Measurements from ENCODE around the gene P2RY2. TPM values are rescaled to one million over a fixed set of nuclear protein-coding genes. Genes with fewer than 3 reads are reported as not detected.

Gene P2RY2
- total and polyA plus RNA-seq, 9 of the 15 experiments (the other 6 are each of a cell fraction or from before 2014, with no cell fraction given), result not detected

DNA sequence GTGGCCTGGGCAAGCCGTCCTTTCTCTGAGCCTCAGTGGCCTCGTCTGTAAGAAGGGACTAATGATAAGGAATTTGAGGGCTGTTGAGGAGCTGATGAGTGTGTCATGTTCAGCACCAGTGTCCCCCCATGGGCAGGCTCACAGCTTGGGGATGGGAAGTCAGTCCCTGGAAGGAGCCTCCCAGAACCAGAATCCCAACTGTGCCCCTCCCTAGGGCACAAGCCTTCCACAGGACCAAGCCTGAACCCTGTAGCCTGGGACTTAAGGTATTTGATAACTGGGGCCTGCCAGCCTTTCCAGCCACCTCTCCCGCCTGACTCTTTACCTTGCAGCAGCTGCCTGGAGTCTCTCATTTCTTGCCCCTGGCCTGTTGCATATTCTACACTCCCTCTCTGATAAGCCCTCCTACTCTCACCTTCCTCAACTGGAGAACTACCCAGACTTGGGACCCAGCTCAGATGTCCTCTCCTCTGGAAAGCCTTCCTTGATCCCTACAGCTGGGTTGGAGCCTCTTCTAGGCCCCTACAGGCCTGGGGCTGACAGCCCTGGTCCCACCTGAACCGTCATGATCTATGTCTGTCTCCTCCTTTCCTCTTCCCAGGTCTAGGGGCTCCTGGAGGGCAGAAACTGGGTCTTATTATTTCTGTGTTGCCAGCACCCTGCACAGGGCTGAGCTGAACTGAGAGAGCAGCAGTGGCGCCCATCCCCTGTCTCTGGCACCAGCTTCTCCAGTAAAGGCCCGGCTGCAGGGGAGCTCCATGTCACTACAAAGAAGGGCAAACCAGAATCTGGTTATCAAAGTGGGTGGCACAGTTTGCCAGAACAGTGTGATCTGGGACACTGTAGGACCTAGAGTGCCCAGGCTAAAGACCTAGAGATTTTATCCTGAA is 1.6 kb downstream of the P2RY2 start:
- H3K27ac ChIP-seq (ENCODE audit: extremely low read depth, low read depth, low read length), result no peak overlapping the region
- H4K20me1 ChIP-seq (replicated peaks; ENCODE audit: control insufficient read depth, insufficient read depth, low read length), result no peaks in the 10 kb centered on the region
- H3K27me3 ChIP-seq (ENCODE audit: control insufficient read depth in 2 of 2, insufficient read depth in 2 of 2, low read length in 2 of 2), result peaks cover 0 to 20% of the 10 kb centered on the region in 2 experiments; a peak in 2 of 5 replicates
- no peaks in the 10 kb centered on the region for H3K9me3 ChIP-seq (replicated peaks; ENCODE audit: control insufficient read depth, insufficient read depth, low read depth, low read length)
- H3K4me1 ChIP-seq (replicated peaks in 1 of 2; ENCODE audit: control insufficient read depth in 2 of 2, insufficient read depth in 2 of 2, low read length in 2 of 2), result peaks cover 5 to 20% of the 10 kb centered on the region in 2 experiments; a peak in 4 of 5 replicates
- no peak for FAIRE-seq
- H2AFZ ChIP-seq (ENCODE audit: low read depth, low read length), result no peak overlapping the region
- no peak for DNase-seq (ENCODE audit: extremely low read depth in 1 of 4, low spot score in 3 of 4)
- H3K4me2 ChIP-seq (ENCODE audit: insufficient read depth, low read length), result no peak overlapping the region
- intact Hi-C loops (cut with micrococcal nuclease), result no loop called here
- WGBS (ENCODE audit: insufficient coverage, low coverage, missing lambda C conversion rate), result 18% methylated on average over 6 of the region's 6 CpGs
- ChIA-PET CTCF (ENCODE audit: low intra/inter-chr PET ratio) (no interaction called here), POLR2A (interaction anchor here (0.6 to 0.9 kb wide), 3 partner anchors 11 to 20 kb away, joined by 3 read pairs; no protein-coding TSS in a partner anchor)
- in situ Hi-C loops (cut with MboI), result no loop called here
- no peaks in the 10 kb centered on the region for H3K79me2 ChIP-seq (ENCODE audit: control insufficient read depth, insufficient read depth, low read length)
- no peak overlapping the region for H3K4me3 ChIP-seq
- no peak overlapping the region for H3K9ac ChIP-seq (ENCODE audit: insufficient read depth in 1 of 2, low read depth in 2 of 2, low read length in 2 of 2)
- ATAC-seq, result no peak
- H3K36me3 ChIP-seq (ENCODE audit: control insufficient read depth, insufficient read depth, low read length), result no peaks in the 10 kb centered on the region
- H3K9me1 ChIP-seq (ENCODE audit: control insufficient read depth, insufficient read depth, low read length), result no peaks in the 10 kb centered on the region
- TF ChIP-seq FOXK2 (conservative IDR thresholded peaks at IDR 0.05 in 1 of 2, IDR thresholded peaks at IDR 0.05 in 1 of 2; ENCODE audit: low read depth in 2 of 2) (no peak), RBM14 (IDR thresholded peaks at IDR 0.05; ENCODE audit: borderline replicate concordance, insufficient read depth, low read depth, low read length) (no peak), ID3 (CRISPR knock-in tag; IDR thresholded peaks at IDR 0.05) (no peak), ID3 (tag; IDR thresholded peaks at IDR 0.05) (no peak)
- BruUV-seq (replicated peaks), result no TSS peak

Measured in K562 (cell line).